Heart left ventricle (tissue), 16 donors: ENCODE results near the gene SORBS2. TPM values are rescaled to one million over a fixed set of nuclear protein-coding genes. Genes with fewer than 3 reads are reported as not detected.

Experiments
- ATAC-seq, 4 donors: fragments of 200-7000 bp; cut with Tn5 transposase; one replicate each; pipeline ENCODE4 v1.9.1; 2020 to 2022; ENCODE audit warnings: moderate library complexity in 4 of 4, mild to moderate bottlenecking in 3 of 4, moderate number of reproducible peaks in 1 of 4
- DNase-seq, 5 donors: peaks; one replicate each; pipeline ENCODE4 v3.0.0-alpha.2; 2020
- H3K27ac ChIP-seq, 12 donors: fragments of 200-600 bp; sonication (generic) in 4 of 12; one replicate each; pipeline versions ENCODE4 v1.5.0 to v1.8.0; 2016 to 2022; ENCODE audit warnings: mild to moderate bottlenecking in 2 of 12
- H3K27me3 ChIP-seq, 9 donors: fragments of 200-600 bp; sonication (generic) in 2 of 9; one replicate each; pipeline versions ENCODE4 v1.5.1 to v1.8.0; 2016 to 2022; ENCODE audit warnings: mild to moderate bottlenecking in 3 of 9
- H3K36me3 ChIP-seq, 9 donors: fragments of 200-600 bp; sonication (generic) in 2 of 9; one replicate each; pipeline versions ENCODE4 v1.5.0 to v1.8.0; 2018 to 2022; ENCODE audit warnings: mild to moderate bottlenecking in 2 of 9
- H3K4me1 ChIP-seq, 12 donors: fragments of 200-600 bp; sonication (generic) in 4 of 12; one replicate each; pipeline versions ENCODE4 v1.5.0 to v1.8.0; 2016 to 2022; ENCODE audit warnings: mild to moderate bottlenecking in 3 of 12
- H3K4me3 ChIP-seq, 12 donors: fragments of 200-600 bp; sonication (generic) in 4 of 12; one replicate each; pipeline versions ENCODE4 v1.5.0 to v1.8.0; 2017 to 2022; ENCODE audit warnings: mild to moderate bottlenecking in 9 of 12, moderate library complexity in 4 of 12
- H3K9me3 ChIP-seq, 12 donors: fragments of 200-600 bp; sonication (generic) in 4 of 12; one replicate each; pipeline versions ENCODE4 v1.5.0 to v1.8.0; 2016 to 2022; ENCODE audit warnings: mild to moderate bottlenecking in 1 of 12
- POLR2A ChIP-seq, 2 donors: fragments of 450-650 bp; IDR thresholded peaks; one replicate each; pipeline ENCODE4 v1.6.1; 2017; ENCODE audit warnings: antibody characterized with exemption in 2 of 2, mild to moderate bottlenecking in 2 of 2, moderate library complexity in 2 of 2
- WGBS, 4 donors: extraction: QIAGEN DNeasy Blood & Tissue Kit in 2 of 4; methylation state at CpG; one replicate each; pipeline versions ENCODE4 v1.1.5 to v1.1.7; 2013 to 2018; 5-methylcytosine and 5-hydroxymethylcytosine counted together
- intact Hi-C, 10 donors: fragments of 100-400 bp; cut with DNase I; formaldehyde crosslinking; loops; one replicate each; pipeline versions ENCODE4 v1.11.1 to v1.14.2; 2022
- polyA plus RNA-seq, 2 donors: library from polyadenylated mRNA; stranded (reverse); fragments of 200-250 nt; gene quantifications; one replicate each; pipeline ENCODE4 v1.2.3, GENCODE V29; 2013
- total RNA-seq, 9 donors: library from RNA; depleted of rRNA in 2 of 9; stranded (reverse); fragments of >200 nt in 2 of 9; fragmentation: NEBNext Ultra II Directional in 3 of 9; extraction: Animal tissue kit (Norgen Biotek cat#: 25700) in 3 of 9; gene quantifications; one replicate each; pipeline versions ENCODE4 v1.1.0 to v1.2.4, GENCODE V29; 2016 to 2023
- TF ChIP-seq, protein P1 (sequence below), 12 donors: fragments of 200-600 bp; sonication (generic) in 4 of 12; IDR thresholded peaks; one replicate each; pipeline versions ENCODE4 v1.5.0 to v1.8.0; 2018 to 2022; ENCODE audit warnings: antibody characterized with exemption in 12 of 12, mild to moderate bottlenecking in 5 of 12
- donor health status: ischemic (EF 13 %, LVEDD 7.1; RV severe dilation, severe dysfunction).
- donor health status: healthy with polysubstance abuse.
- donor health status: DM: no; HTN: yes; CAD: no.
- donor health status: DM: no; HTN: no; CAD: no.
- donor health status: ischemic (EF 25% LVEDD 6.9; RV normal size, moderate dysfunction).
- donor health status: ischemic (EF 25% LVEDD 5.7; RV mildly dilated, moderate dysfunction).
- donor health status: healthy.
- donor health status: DM: yes; HTN: yes; CAD: no.
- donor health status: ischemic (EF 35%, LVEDD 5.7; RV mildly dilated, moderate dysfunction).
- donor health status: nonischemic (EF 11% LVEDD 7.7; RV severe dilation, severe dysfunction).
- donor health status: DM: yes; HTN: yes; CAD: no.
- donor health status: PGD.
- donor health status: ischemic (EF 29% LVEDD 5.4; RV normal size, mild dysfunction).
- donor health status: nonischemic (EF 23%, LVEDD 6.1; RV moderate dilation, normal function).

Gene SORBS2
- total and polyA plus RNA-seq, 11 donors = 254 to 2,158 (median 1,369) TPM

DNA sequence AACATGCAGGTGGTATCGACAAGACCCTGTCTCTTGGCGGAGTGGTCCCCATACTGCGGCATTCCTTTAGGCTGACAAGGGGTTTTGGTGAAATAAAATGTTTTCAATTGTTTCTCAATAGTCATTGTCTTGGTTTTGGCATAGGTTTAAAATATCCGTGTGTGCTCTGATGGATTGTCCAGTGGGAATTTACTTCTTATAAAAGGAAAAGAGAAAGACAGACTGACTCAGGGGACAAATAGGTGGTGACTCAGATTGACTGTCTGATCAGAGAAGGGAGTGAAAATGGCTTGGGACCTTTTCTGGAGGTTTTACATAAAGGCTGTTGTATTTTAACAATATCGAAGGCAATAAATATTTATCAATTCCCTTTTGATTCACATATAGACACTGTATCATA, 129.8 kb downstream of the SORBS2 start:
- Histone ChIP-seq H3K27me3 (no peaks in the 10 kb centered on the region), H3K36me3 (peaks cover 0 to 14% (median 1%) of the 10 kb centered on the region in 9 donors), H3K27ac (peak overlapping the region in 11 of 12 donors; percentile 3 to 83 (median 50)), H3K4me1 (peaks cover 0 to 78% (median 27%) of the 10 kb centered on the region in 12 donors), H3K4me3 (no peak overlapping the region), H3K9me3 (no peaks in the 10 kb centered on the region)
- TF ChIP-seq, protein P1, sequence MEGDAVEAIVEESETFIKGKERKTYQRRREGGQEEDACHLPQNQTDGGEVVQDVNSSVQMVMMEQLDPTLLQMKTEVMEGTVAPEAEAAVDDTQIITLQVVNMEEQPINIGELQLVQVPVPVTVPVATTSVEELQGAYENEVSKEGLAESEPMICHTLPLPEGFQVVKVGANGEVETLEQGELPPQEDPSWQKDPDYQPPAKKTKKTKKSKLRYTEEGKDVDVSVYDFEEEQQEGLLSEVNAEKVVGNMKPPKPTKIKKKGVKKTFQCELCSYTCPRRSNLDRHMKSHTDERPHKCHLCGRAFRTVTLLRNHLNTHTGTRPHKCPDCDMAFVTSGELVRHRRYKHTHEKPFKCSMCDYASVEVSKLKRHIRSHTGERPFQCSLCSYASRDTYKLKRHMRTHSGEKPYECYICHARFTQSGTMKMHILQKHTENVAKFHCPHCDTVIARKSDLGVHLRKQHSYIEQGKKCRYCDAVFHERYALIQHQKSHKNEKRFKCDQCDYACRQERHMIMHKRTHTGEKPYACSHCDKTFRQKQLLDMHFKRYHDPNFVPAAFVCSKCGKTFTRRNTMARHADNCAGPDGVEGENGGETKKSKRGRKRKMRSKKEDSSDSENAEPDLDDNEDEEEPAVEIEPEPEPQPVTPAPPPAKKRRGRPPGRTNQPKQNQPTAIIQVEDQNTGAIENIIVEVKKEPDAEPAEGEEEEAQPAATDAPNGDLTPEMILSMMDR (IDR thresholded peaks at IDR 0.05) = no peak
- TF ChIP-seq POLR2A (IDR thresholded peaks at IDR 0.05) = no peak
- intact Hi-C loops = loop anchor here in 1 of 10 donors (5.0 kb wide), 1 partner anchor 35 kb away; no protein-coding TSS in a partner anchor
- ATAC-seq (peak in 1 of 4 donors; percentile 22), DNase-seq (no peak)
- WGBS, 4 donors = 68 to 79% (median 75%) methylated on average over 5 of the region's 5 CpGs

DNA sequence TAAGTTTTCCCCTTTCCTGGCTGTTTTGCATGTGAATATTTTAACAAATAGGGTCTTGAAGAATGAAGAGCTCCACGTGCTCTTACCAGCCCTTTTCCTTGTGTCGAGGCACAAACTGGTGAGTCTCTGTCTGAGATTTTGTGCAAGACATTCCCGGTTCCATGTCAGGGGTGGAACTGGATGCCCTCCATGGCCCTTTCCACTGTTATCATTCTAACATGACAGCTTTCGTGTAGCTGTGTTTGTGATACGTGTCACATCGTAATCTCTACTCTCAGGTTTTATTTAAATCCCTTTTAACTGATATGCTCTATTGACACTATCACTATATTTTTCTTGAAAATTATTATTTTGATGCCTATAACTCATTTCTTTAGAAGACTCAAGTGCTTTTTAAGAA, 130.4 kb downstream of the SORBS2 start:
- H3K27ac ChIP-seq = peak overlapping the region in 10 of 12 donors; percentile 6 to 83 (median 52)
- DNase-seq (no peak), ATAC-seq (peak; percentile 57 to 71 (median 64))
- peaks cover 0 to 83% (median 26%) of the 10 kb centered on the region in 12 donors for H3K4me1 ChIP-seq
- no peaks in the 10 kb centered on the region for H3K27me3 ChIP-seq
- TF ChIP-seq, protein P1 (IDR thresholded peaks at IDR 0.05) = no peak
- TF ChIP-seq POLR2A (IDR thresholded peaks at IDR 0.05) = no peak
- WGBS, 4 donors = 43 to 56% (median 52%) methylated on average over 6 of the region's 6 CpGs
- intact Hi-C loops = loop anchor here in 1 of 10 donors (5.0 kb wide), 1 partner anchor 36 kb away; no protein-coding TSS in a partner anchor
- H3K36me3 ChIP-seq = peaks cover 0 to 20% (median 7%) of the 10 kb centered on the region in 9 donors
- H3K9me3 ChIP-seq = no peaks in the 10 kb centered on the region
- no peak overlapping the region for H3K4me3 ChIP-seq

DNA sequence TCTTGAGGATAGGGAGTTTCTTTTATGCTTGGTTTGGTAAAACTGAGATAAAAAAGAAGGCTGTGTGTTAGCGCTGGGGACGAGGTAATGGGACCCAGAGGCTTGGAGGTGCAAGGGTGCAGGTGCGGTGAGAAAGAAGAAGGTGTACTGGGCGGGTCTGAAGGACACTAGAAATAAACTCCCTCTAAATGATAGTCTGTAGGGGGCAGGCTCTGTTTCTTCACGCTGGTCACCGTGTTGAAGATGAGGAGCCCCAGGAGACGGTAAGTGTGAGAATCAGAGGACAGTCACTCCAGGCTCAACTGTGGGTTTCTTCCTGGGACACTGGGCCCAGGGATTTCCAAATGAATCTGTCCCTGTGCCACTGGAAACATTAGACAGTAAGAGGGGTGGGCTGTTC, 131.4 kb downstream of the SORBS2 start:
- DNase-seq (no peak), ATAC-seq (peak in 3 of 4 donors; percentile 16 to 31 (median 26))
- H3K4me1 ChIP-seq = peaks cover 0 to 77% (median 20%) of the 10 kb centered on the region in 12 donors
- peaks cover 0 to 30% (median 7%) of the 10 kb centered on the region in 9 donors for H3K36me3 ChIP-seq
- no peaks in the 10 kb centered on the region for H3K27me3 ChIP-seq
- H3K9me3 ChIP-seq = no peaks in the 10 kb centered on the region
- H3K4me3 ChIP-seq = no peak overlapping the region
- WGBS, 4 donors = 55 to 68% (median 64%) methylated on average over 7 of the region's 7 CpGs
- TF ChIP-seq POLR2A (IDR thresholded peaks at IDR 0.05) = no peak
- TF ChIP-seq, protein P1 (IDR thresholded peaks at IDR 0.05) = peak in 1 of 12 donors; percentile 18
- H3K27ac ChIP-seq = peak overlapping the region in 8 of 12 donors; percentile 4 to 83 (median 31)
- intact Hi-C loops = loop anchor here in 1 of 10 donors (5.0 kb wide), 1 partner anchor 37 kb away; no protein-coding TSS in a partner anchor

DNA sequence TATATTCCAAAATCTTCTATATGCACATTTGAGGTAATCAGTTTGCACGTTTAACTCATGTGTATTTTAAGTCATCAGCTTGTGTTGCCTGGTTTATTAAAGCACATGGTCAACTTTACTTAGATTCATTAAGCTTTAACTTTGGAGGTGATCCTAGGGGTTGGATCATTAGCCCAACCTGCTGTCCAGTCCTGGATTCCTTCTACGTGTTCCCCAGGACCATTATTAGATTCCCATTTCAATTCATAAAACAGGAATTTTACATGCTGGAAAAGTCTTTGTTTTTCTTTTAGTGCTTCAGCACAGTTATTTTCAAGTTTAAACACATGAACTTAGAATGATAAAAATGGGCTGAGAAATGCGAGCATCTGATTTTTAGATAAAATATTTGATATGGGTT, 132.5 kb downstream of the SORBS2 start:
- Histone ChIP-seq H3K36me3 (peaks cover 0 to 39% (median 14%) of the 10 kb centered on the region in 9 donors), H3K9me3 (no peaks in the 10 kb centered on the region), H3K27ac (peak overlapping the region in 1 of 12 donors; percentile 17), H3K4me3 (no peak overlapping the region), H3K27me3 (no peaks in the 10 kb centered on the region), H3K4me1 (peaks cover 0 to 77% (median 21%) of the 10 kb centered on the region in 12 donors)
- TF ChIP-seq POLR2A (IDR thresholded peaks at IDR 0.05) = no peak
- TF ChIP-seq, protein P1 (IDR thresholded peaks at IDR 0.05) = no peak
- intact Hi-C loops = loop anchor here in 1 of 10 donors (10.0 kb wide), 1 partner anchor 195 kb away; no protein-coding TSS in a partner anchor
- ATAC-seq (no peak), DNase-seq (no peak)
- 57 to 73% (median 66%) methylated on average over 3 of the region's 3 CpGs for WGBS, 4 donors
